ENCODE measurements around the gene LRRC36. TPM values are rescaled to one million over a fixed set of nuclear protein-coding genes. Genes with fewer than 3 reads are reported as not detected.

The LRRC36 gene
- polyA plus RNA-seq, 1 donor: 2.5 TPM

GRCh38 chr16:67312719-67313118, 13.9 kb upstream of the LRRC36 start:
- no peak for DNase-seq
- H3K36me3 ChIP-seq (ENCODE audit: control insufficient read depth, insufficient read depth, low read length): no peaks in the 10 kb centered on the region
- H3K9me3 ChIP-seq (ENCODE audit: control insufficient read depth, low read depth, low read length): no peaks in the 10 kb centered on the region
- H3K27ac ChIP-seq (ENCODE audit: low read length): no peak overlapping the region
- H3K27me3 ChIP-seq (ENCODE audit: control insufficient read depth, insufficient read depth, low read length): no peaks in the 10 kb centered on the region
- no peak overlapping the region for H3K4me3 ChIP-seq (ENCODE audit: low read length)
- H3K4me1 ChIP-seq (ENCODE audit: control insufficient read depth, insufficient read depth, low read length): no peaks in the 10 kb centered on the region

GRCh38 chr16:67317853-67318252, 8.8 kb upstream of the LRRC36 start:
- H3K27ac ChIP-seq (ENCODE audit: low read length): no peak overlapping the region
- no peaks in the 10 kb centered on the region for H3K4me1 ChIP-seq (ENCODE audit: control insufficient read depth, insufficient read depth, low read length)
- H3K27me3 ChIP-seq (ENCODE audit: control insufficient read depth, insufficient read depth, low read length): no peaks in the 10 kb centered on the region

GRCh38 chr16:67326115-67326471, 522 bp upstream of the LRRC36 start:
- H3K27ac ChIP-seq (ENCODE audit: low read length): no peak overlapping the region
- peak overlapping the region; percentile 53 for H3K4me3 ChIP-seq (ENCODE audit: low read length)
- no peak for DNase-seq
- peaks cover 7% of the 10 kb centered on the region for H3K4me1 ChIP-seq (ENCODE audit: control insufficient read depth, insufficient read depth, low read length)
- H3K9me3 ChIP-seq (ENCODE audit: control insufficient read depth, low read depth, low read length): peaks cover 3% of the 10 kb centered on the region
- H3K27me3 ChIP-seq (ENCODE audit: control insufficient read depth, insufficient read depth, low read length): peaks cover 10% of the 10 kb centered on the region
- WGBS (ENCODE audit: insufficient coverage, low lambda C conversion rate): no CpG with 5 or more reads among the region's 11 CpGs
- no peaks in the 10 kb centered on the region for H3K36me3 ChIP-seq (ENCODE audit: control insufficient read depth, insufficient read depth, low read length)

More at GRCh38 chr16:67317853-67318252, 8.8 kb upstream of the LRRC36 start:
- Histone ChIP-seq H3K36me3 (ENCODE audit: control insufficient read depth, insufficient read depth, low read length) (no peaks in the 10 kb centered on the region), H3K9me3 (ENCODE audit: control insufficient read depth, low read depth, low read length) (no peaks in the 10 kb centered on the region), H3K4me3 (ENCODE audit: low read length) (no peak overlapping the region)
- no peak for DNase-seq

- H3K4me3 ChIP-seq (ENCODE audit: low read length): no peak overlapping the region
- no peak overlapping the region for H3K27ac ChIP-seq (ENCODE audit: low read length)
- H3K9me3 ChIP-seq (ENCODE audit: control insufficient read depth, low read depth, low read length): peaks cover 3% of the 10 kb centered on the region
- peaks cover 10% of the 10 kb centered on the region for H3K27me3 ChIP-seq (ENCODE audit: control insufficient read depth, insufficient read depth, low read length)
- no peaks in the 10 kb centered on the region for H3K36me3 ChIP-seq (ENCODE audit: control insufficient read depth, insufficient read depth, low read length)
- WGBS (ENCODE audit: insufficient coverage, low lambda C conversion rate): 72% methylated on average over 3 of the region's 3 CpGs
- no peak for DNase-seq
- H3K4me1 ChIP-seq (ENCODE audit: control insufficient read depth, insufficient read depth, low read length): peaks cover 8% of the 10 kb centered on the region
Observed at GRCh38 chr16:67327743-67328142, 1.1 kb downstream of the LRRC36 start.

- WGBS (ENCODE audit: insufficient coverage, low lambda C conversion rate): no CpG with 5 or more reads among the region's 5 CpGs
- Histone ChIP-seq H3K4me3 (ENCODE audit: low read length) (no peak overlapping the region), H3K36me3 (ENCODE audit: control insufficient read depth, insufficient read depth, low read length) (no peaks in the 10 kb centered on the region), H3K27me3 (ENCODE audit: control insufficient read depth, insufficient read depth, low read length) (peaks cover 9% of the 10 kb centered on the region), H3K4me1 (ENCODE audit: control insufficient read depth, insufficient read depth, low read length) (peaks cover 8% of the 10 kb centered on the region), H3K9me3 (ENCODE audit: control insufficient read depth, low read depth, low read length) (peaks cover 3% of the 10 kb centered on the region), H3K27ac (ENCODE audit: low read length) (no peak overlapping the region)
- peak; percentile 19 to 64 for DNase-seq
Observed at GRCh38 chr16:67329901-67330300, 3.3 kb downstream of the LRRC36 start.

- DNase-seq: no peak
- Histone ChIP-seq H3K27ac (ENCODE audit: low read length) (no peak overlapping the region), H3K36me3 (ENCODE audit: control insufficient read depth, insufficient read depth, low read length) (no peaks in the 10 kb centered on the region), H3K4me1 (ENCODE audit: control insufficient read depth, insufficient read depth, low read length) (peaks cover 3% of the 10 kb centered on the region), H3K9me3 (ENCODE audit: control insufficient read depth, low read depth, low read length) (peaks cover 6% of the 10 kb centered on the region), H3K4me3 (ENCODE audit: low read length) (no peak overlapping the region), H3K27me3 (ENCODE audit: control insufficient read depth, insufficient read depth, low read length) (no peaks in the 10 kb centered on the region)
- WGBS (ENCODE audit: insufficient coverage, low lambda C conversion rate): no CpG with 5 or more reads among the region's 2 CpGs
Observed at GRCh38 chr16:67333315-67333714, 6.7 kb downstream of the LRRC36 start.

- no peaks in the 10 kb centered on the region for H3K27me3 ChIP-seq (ENCODE audit: control insufficient read depth, insufficient read depth, low read length)
- no peaks in the 10 kb centered on the region for H3K36me3 ChIP-seq (ENCODE audit: control insufficient read depth, insufficient read depth, low read length)
- no peak overlapping the region for H3K27ac ChIP-seq (ENCODE audit: low read length)
- no peak overlapping the region for H3K4me3 ChIP-seq (ENCODE audit: low read length)
- WGBS (ENCODE audit: insufficient coverage, low lambda C conversion rate): no CpG with 5 or more reads among the region's 1 CpG
- DNase-seq: no peak
- peaks cover 3% of the 10 kb centered on the region for H3K9me3 ChIP-seq (ENCODE audit: control insufficient read depth, low read depth, low read length)
- peaks cover under 1% of the 10 kb centered on the region for H3K4me1 ChIP-seq (ENCODE audit: control insufficient read depth, insufficient read depth, low read length)
Observed at GRCh38 chr16:67336116-67336515, 9.5 kb downstream of the LRRC36 start.

- Histone ChIP-seq H3K4me1 (ENCODE audit: control insufficient read depth, insufficient read depth, low read length) (no peaks in the 10 kb centered on the region), H3K36me3 (ENCODE audit: control insufficient read depth, insufficient read depth, low read length) (no peaks in the 10 kb centered on the region), H3K27ac (ENCODE audit: low read length) (no peak overlapping the region), H3K27me3 (ENCODE audit: control insufficient read depth, insufficient read depth, low read length) (no peaks in the 10 kb centered on the region), H3K4me3 (ENCODE audit: low read length) (no peak overlapping the region), H3K9me3 (ENCODE audit: control insufficient read depth, low read depth, low read length) (peaks cover 3% of the 10 kb centered on the region)
- no CpG with 5 or more reads among the region's 1 CpG for WGBS (ENCODE audit: insufficient coverage, low lambda C conversion rate)
- no peak for DNase-seq
Observed at GRCh38 chr16:67336648-67337047, 10.0 kb downstream of the LRRC36 start.

GRCh38 chr16:67339453-67339852, 12.8 kb downstream of the LRRC36 start:
- no peaks in the 10 kb centered on the region for H3K36me3 ChIP-seq (ENCODE audit: control insufficient read depth, insufficient read depth, low read length)
- WGBS (ENCODE audit: insufficient coverage, low lambda C conversion rate): 50% methylated on average over 1 of the region's 2 CpGs
- no peak for DNase-seq

GRCh38 chr16:67341250-67341649, 14.6 kb downstream of the LRRC36 start:
- no peaks in the 10 kb centered on the region for H3K27me3 ChIP-seq (ENCODE audit: control insufficient read depth, insufficient read depth, low read length)
- no peaks in the 10 kb centered on the region for H3K9me3 ChIP-seq (ENCODE audit: control insufficient read depth, low read depth, low read length)
- H3K4me3 ChIP-seq (ENCODE audit: low read length): no peak overlapping the region
- no peak overlapping the region for H3K27ac ChIP-seq (ENCODE audit: low read length)
- H3K4me1 ChIP-seq (ENCODE audit: control insufficient read depth, insufficient read depth, low read length): no peaks in the 10 kb centered on the region
- no peaks in the 10 kb centered on the region for H3K36me3 ChIP-seq (ENCODE audit: control insufficient read depth, insufficient read depth, low read length)
- 96% methylated on average over 3 of the region's 3 CpGs for WGBS (ENCODE audit: insufficient coverage, low lambda C conversion rate)
- no peak for DNase-seq

More at GRCh38 chr16:67339453-67339852, 12.8 kb downstream of the LRRC36 start:
- Histone ChIP-seq H3K4me3 (ENCODE audit: low read length) (no peak overlapping the region), H3K9me3 (ENCODE audit: control insufficient read depth, low read depth, low read length) (peaks cover 3% of the 10 kb centered on the region), H3K4me1 (ENCODE audit: control insufficient read depth, insufficient read depth, low read length) (no peaks in the 10 kb centered on the region), H3K27me3 (ENCODE audit: control insufficient read depth, insufficient read depth, low read length) (no peaks in the 10 kb centered on the region), H3K27ac (ENCODE audit: low read length) (no peak overlapping the region)

GRCh38 chr16:67342616-67343015, 16.0 kb downstream of the LRRC36 start:
- Histone ChIP-seq H3K4me3 (ENCODE audit: low read length) (no peak overlapping the region), H3K27me3 (ENCODE audit: control insufficient read depth, insufficient read depth, low read length) (no peaks in the 10 kb centered on the region), H3K9me3 (ENCODE audit: control insufficient read depth, low read depth, low read length) (no peaks in the 10 kb centered on the region), H3K36me3 (ENCODE audit: control insufficient read depth, insufficient read depth, low read length) (no peaks in the 10 kb centered on the region), H3K4me1 (ENCODE audit: control insufficient read depth, insufficient read depth, low read length) (no peaks in the 10 kb centered on the region), H3K27ac (ENCODE audit: low read length) (no peak overlapping the region)
- WGBS (ENCODE audit: insufficient coverage, low lambda C conversion rate): no CpG with 5 or more reads among the region's 4 CpGs
- DNase-seq: no peak
